Measurements from ENCODE around the gene TMEM151B.

Gene TMEM151B

DNA sequence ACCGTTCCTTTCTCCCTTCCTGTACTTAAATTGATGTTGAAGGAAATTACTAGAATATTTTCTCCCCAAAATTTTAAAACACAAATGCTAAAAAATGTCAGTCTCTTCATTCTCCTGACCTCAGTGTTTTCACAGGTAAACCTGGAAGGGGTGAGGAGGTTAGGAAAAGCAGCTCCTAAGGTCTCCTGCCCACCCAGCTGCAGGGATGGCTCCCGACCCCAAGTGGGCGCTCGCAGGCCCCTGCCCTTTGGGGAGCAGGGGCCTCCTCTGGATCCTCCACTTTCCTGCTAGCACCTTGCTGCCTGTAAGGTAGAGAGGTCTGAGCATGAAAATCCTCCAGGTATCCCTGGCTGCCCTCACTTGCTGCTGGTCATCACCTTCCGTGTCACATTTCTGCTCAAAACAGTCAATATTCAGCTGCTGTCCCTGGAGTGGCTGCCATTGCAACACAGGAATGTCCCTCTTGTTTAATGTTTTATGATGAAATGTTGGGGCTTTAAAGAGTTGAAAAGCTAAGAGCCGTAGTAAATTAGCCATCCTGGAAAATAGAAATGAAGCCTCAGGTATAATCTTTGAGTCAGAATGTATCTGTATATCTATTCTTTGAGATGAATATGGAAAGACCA, 34.2 kb upstream of the TMEM151B start:
- DNase-seq (ENCODE audit: low read depth): no peak
- TF ChIP-seq, protein P1, sequence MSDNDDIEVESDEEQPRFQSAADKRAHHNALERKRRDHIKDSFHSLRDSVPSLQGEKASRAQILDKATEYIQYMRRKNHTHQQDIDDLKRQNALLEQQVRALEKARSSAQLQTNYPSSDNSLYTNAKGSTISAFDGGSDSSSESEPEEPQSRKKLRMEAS (IDR thresholded peaks at IDR 0.05; ENCODE audit: low read depth, low read length): no peak
- no peak for TF ChIP-seq MYC (IDR thresholded peaks at IDR 0.05; ENCODE audit: low read depth, low read length)
- no peak for TF ChIP-seq CTCF (IDR thresholded peaks at IDR 0.05; ENCODE audit: low read depth, low read length)
- no peak for TF ChIP-seq POLR2A (IDR thresholded peaks at IDR 0.05; ENCODE audit: extremely low read depth, insufficient read length)
- no peak overlapping the region for H3K4me3 ChIP-seq (ENCODE audit: low read depth, low read length)

- TF ChIP-seq MYC (IDR thresholded peaks at IDR 0.05; ENCODE audit: low read depth, low read length) (peak; percentile 59; the same call in 1 of the 2 replicates), CTCF (IDR thresholded peaks at IDR 0.05; ENCODE audit: low read depth, low read length) (no peak), POLR2A (IDR thresholded peaks at IDR 0.05; ENCODE audit: extremely low read depth, insufficient read length) (no peak)
- TF ChIP-seq, protein P1 (IDR thresholded peaks at IDR 0.05; ENCODE audit: low read depth, low read length): peak; percentile 40
- peak; percentile 94 for DNase-seq (ENCODE audit: low read depth)
- H3K4me3 ChIP-seq (ENCODE audit: low read depth, low read length): peak overlapping the region; percentile 45
Observed at GRCh38 chr6:44237021-44237812, 33.0 kb upstream of the TMEM151B start.

DNA sequence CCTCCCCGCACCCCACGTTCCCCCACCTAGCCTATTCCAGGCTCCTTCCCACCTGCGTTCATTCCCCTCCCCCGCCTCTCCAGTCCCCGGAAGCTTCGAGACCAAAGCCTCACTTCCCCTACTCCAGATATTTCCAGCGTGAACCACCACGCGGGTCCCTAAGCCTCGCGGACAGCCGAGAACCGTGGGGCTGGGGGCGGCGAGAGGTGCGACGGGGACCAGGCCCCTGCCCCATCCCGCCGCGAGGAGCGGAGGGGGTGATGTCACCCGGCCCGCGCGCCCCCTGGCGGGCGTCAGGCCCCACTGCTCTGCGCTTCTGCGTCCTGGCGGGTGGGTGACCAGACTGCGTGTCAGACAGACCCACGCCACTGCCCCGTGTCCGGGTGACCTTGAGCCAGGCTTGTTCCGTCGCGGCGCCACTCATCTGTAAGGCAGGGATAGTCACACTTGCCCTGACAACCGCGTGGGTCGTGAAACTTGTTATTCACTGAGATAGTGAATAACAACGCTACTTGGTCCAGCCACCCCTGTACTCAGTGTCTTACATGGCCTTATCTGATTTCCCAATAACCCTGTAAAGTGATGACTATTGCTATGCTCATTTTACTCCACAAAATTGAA, 32.3 kb upstream of the TMEM151B start:
- DNase-seq (ENCODE audit: low read depth): peak; percentile 79
- peak overlapping the region; percentile 45 for H3K4me3 ChIP-seq (ENCODE audit: low read depth, low read length)
- TF ChIP-seq, protein P1 (IDR thresholded peaks at IDR 0.05; ENCODE audit: low read depth, low read length): peak; percentile 32; the same call in 1 of the 2 replicates
- no peak for TF ChIP-seq MYC (IDR thresholded peaks at IDR 0.05; ENCODE audit: low read depth, low read length)
- TF ChIP-seq POLR2A (IDR thresholded peaks at IDR 0.05; ENCODE audit: extremely low read depth, insufficient read length): peak; percentile 25
- TF ChIP-seq CTCF (IDR thresholded peaks at IDR 0.05; ENCODE audit: low read depth, low read length): peak; percentile 90

DNA sequence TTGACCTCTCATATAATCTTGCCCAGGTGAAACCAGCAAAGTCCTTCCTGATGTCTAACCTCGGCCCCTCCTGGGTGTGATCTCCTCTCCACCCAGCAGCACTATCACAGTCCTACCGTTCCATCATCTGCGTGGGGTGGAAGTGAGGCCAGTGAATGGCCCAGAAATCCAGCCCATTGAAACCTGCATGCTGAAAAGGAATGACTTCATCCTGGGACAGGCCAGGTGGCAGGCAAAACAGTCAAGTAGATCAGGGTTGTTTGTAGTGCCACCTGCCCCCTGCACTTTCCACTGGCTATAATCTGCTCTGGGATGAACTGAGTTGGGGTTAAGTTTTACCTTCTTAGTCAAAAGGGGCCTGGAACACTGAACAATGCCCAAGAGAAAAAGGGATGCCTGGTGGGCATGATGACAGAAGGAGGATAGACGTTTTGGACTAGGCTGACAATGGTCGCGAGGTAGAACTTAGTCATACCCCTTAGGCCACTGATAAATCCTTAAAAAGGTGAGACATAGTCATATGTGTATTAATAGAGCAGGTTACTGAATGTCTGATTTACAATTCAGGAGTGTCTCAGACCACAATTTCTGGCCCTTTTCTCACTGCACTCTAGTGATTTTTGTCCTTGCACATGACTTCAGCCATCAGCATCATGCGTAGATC, 31.4 kb upstream of the TMEM151B start:
- H3K4me3 ChIP-seq (ENCODE audit: low read depth, low read length): no peak overlapping the region
- TF ChIP-seq, protein P1 (IDR thresholded peaks at IDR 0.05; ENCODE audit: low read depth, low read length): no peak
- TF ChIP-seq CTCF (IDR thresholded peaks at IDR 0.05; ENCODE audit: low read depth, low read length): no peak
- no peak for TF ChIP-seq MYC (IDR thresholded peaks at IDR 0.05; ENCODE audit: low read depth, low read length)
- no peak for TF ChIP-seq POLR2A (IDR thresholded peaks at IDR 0.05; ENCODE audit: extremely low read depth, insufficient read length)
- DNase-seq (ENCODE audit: low read depth): no peak

DNA sequence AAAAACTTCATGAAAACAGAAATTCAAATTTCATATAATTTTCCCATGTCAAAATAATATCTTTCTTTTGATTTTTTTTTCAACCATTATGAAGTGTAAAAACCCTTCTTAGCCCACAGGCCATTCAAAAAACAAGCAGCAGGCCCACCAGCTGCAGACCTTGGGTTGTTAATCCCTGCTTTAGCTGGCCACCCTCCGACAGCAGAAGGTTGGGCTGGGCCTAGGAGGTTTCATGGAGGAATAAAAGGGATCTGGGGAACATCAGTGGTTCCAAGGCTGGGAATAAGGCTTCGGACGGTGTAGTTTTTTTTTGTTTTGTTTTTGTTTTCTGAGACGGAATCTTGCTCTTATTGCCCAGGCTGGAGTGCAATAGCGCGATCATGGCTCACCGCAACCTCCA, 26.9 kb upstream of the TMEM151B start:
- DNase-seq (ENCODE audit: low read depth): no peak
- no peak for TF ChIP-seq CTCF (IDR thresholded peaks at IDR 0.05; ENCODE audit: low read depth, low read length)
- TF ChIP-seq, protein P1 (IDR thresholded peaks at IDR 0.05; ENCODE audit: low read depth, low read length): no peak
- TF ChIP-seq POLR2A (IDR thresholded peaks at IDR 0.05; ENCODE audit: extremely low read depth, insufficient read length): no peak
- no peak for TF ChIP-seq MYC (IDR thresholded peaks at IDR 0.05; ENCODE audit: low read depth, low read length)
- H3K4me3 ChIP-seq (ENCODE audit: low read depth, low read length): no peak overlapping the region

Measured in NB4 (cell line).